Measurements from ENCODE around the gene MAP3K5.

The MAP3K5 gene

GRCh38 chr6:136685540-136686108, 106.7 kb downstream of the MAP3K5 start:
- no peak for DNase-seq (ENCODE audit: low read depth in 2 of 2)

GRCh38 chr6:136684466-136684865, 107.8 kb downstream of the MAP3K5 start:
- no peak for DNase-seq (ENCODE audit: low read depth in 2 of 2)

- no peak for DNase-seq (ENCODE audit: low read depth in 2 of 2)
Observed at GRCh38 chr6:136683209-136683941, 108.9 kb downstream of the MAP3K5 start.

GRCh38 chr6:136682292-136682691, 110.0 kb downstream of the MAP3K5 start:
- DNase-seq (ENCODE audit: low read depth in 2 of 2) = no peak

- no peak for DNase-seq (ENCODE audit: low read depth in 2 of 2)
Observed at GRCh38 chr6:136677822-136678221, 114.5 kb downstream of the MAP3K5 start.

- DNase-seq (ENCODE audit: low read depth in 2 of 2) = no peak
Observed at GRCh38 chr6:136677344-136677743, 114.9 kb downstream of the MAP3K5 start.

GRCh38 chr6:136676075-136676474, 116.2 kb downstream of the MAP3K5 start:
- DNase-seq (ENCODE audit: low read depth in 2 of 2) = no peak

GRCh38 chr6:136673571-136673970, 118.7 kb downstream of the MAP3K5 start:
- no peak for DNase-seq (ENCODE audit: low read depth in 2 of 2)

GRCh38 chr6:136672144-136672543, 120.1 kb downstream of the MAP3K5 start:
- DNase-seq (ENCODE audit: low read depth in 2 of 2) = no peak

GRCh38 chr6:136669299-136669699, 123.0 kb downstream of the MAP3K5 start:
- no peak for DNase-seq (ENCODE audit: low read depth in 2 of 2)

GRCh38 chr6:136668571-136668970, 123.7 kb downstream of the MAP3K5 start:
- DNase-seq (ENCODE audit: low read depth in 2 of 2) = no peak

- DNase-seq (ENCODE audit: low read depth in 2 of 2) = no peak
Observed at GRCh38 chr6:136666041-136666440, 126.2 kb downstream of the MAP3K5 start.

- DNase-seq (ENCODE audit: low read depth in 2 of 2) = no peak
Observed at GRCh38 chr6:136662347-136663237, 129.7 kb downstream of the MAP3K5 start.

GRCh38 chr6:136660727-136661126, 131.6 kb downstream of the MAP3K5 start:
- no peak for DNase-seq (ENCODE audit: low read depth in 2 of 2)

GRCh38 chr6:136659991-136660499, 132.2 kb downstream of the MAP3K5 start:
- DNase-seq (ENCODE audit: low read depth in 2 of 2) = no peak

GRCh38 chr6:136658711-136659110, 133.6 kb downstream of the MAP3K5 start:
- no peak for DNase-seq (ENCODE audit: low read depth in 2 of 2)

GRCh38 chr6:136657666-136658065, 134.6 kb downstream of the MAP3K5 start:
- no peak for DNase-seq (ENCODE audit: low read depth in 2 of 2)

- no peak for DNase-seq (ENCODE audit: low read depth in 2 of 2)
Observed at GRCh38 chr6:136656121-136656520, 136.2 kb downstream of the MAP3K5 start.

GRCh38 chr6:136655239-136656014, 136.8 kb downstream of the MAP3K5 start:
- no peak for DNase-seq (ENCODE audit: low read depth in 2 of 2)

- no peak for DNase-seq (ENCODE audit: low read depth in 2 of 2)
Observed at GRCh38 chr6:136654086-136654485, 138.2 kb downstream of the MAP3K5 start.

GRCh38 chr6:136652656-136653055, 139.6 kb downstream of the MAP3K5 start:
- DNase-seq (ENCODE audit: low read depth in 2 of 2) = no peak

- DNase-seq (ENCODE audit: low read depth in 2 of 2) = no peak
Observed at GRCh38 chr6:136651982-136652381, 140.3 kb downstream of the MAP3K5 start.
